HUES48 (cell line): Measurements from ENCODE around the gene KRT85.
"Not testable (repeated sequence)": the region's sequence is repeated elsewhere in the genome, so short reads cannot be mapped to it uniquely, and the experiment has no call there.

Experiments used
- H3K27ac ChIP-seq: one replicate; pipeline ENCODE4 v1.7.0; 2013; ENCODE audit warnings: low read depth, low read length, inconsistent platforms
- H3K27me3 ChIP-seq: 2 replicates; pipeline ENCODE4 v1.6.1; 2013; ENCODE audit warnings: mild to moderate bottlenecking, low read length; ENCODE audit not compliant: control insufficient read depth, insufficient read depth
- H3K36me3 ChIP-seq: 2 replicates; pipeline ENCODE4 v1.6.1; 2013; ENCODE audit warnings: low read length; ENCODE audit not compliant: control insufficient read depth, insufficient read depth
- H3K4me1 ChIP-seq: 2 replicates; pipeline ENCODE4 v1.6.1; 2013; ENCODE audit warnings: mild to moderate bottlenecking, low read length; ENCODE audit not compliant: control insufficient read depth, insufficient read depth
- H3K4me3 ChIP-seq: 2 replicates; pipeline ENCODE4 v1.5.1; 2013; ENCODE audit warnings: mild to moderate bottlenecking, low read depth, low read length
- H3K9ac ChIP-seq: 2 replicates; pipeline ENCODE4 v1.6.1; 2013; ENCODE audit warnings: mild to moderate bottlenecking, low read depth, low read length, moderate library complexity
- H3K9me3 ChIP-seq: 2 replicates; pipeline ENCODE4 v1.6.1; 2013; ENCODE audit warnings: low read length; ENCODE audit not compliant: control insufficient read depth, insufficient read depth

KRT85 gene

GRCh38 chr12:52366738-52367485 lies at the start of gene KRT85:
KRT85 (minus strand) TSS chr12:52367481; CDS start chr12:52367405, 76 bp downstream.
- H3K27me3 ChIP-seq, result no peaks in the 10 kb centered on the region; the same call in 1 of the 2 replicates
- H3K36me3 ChIP-seq, result no peaks in the 10 kb centered on the region
- no peak within 1 kb of the TSS for H3K27ac ChIP-seq

GRCh38 chr12:52416795-52417194 lies 49.5 kb upstream of the KRT85 start:
- H3K27ac ChIP-seq, result no peak overlapping the region
- no peak overlapping the region for H3K4me3 ChIP-seq
- no peaks in the 10 kb centered on the region for H3K27me3 ChIP-seq
- H3K36me3 ChIP-seq, result no peaks in the 10 kb centered on the region
- no peak overlapping the region for H3K9ac ChIP-seq
- no peaks in the 10 kb centered on the region for H3K9me3 ChIP-seq
- H3K4me1 ChIP-seq, result no peaks in the 10 kb centered on the region

More at GRCh38 chr12:52366738-52367485, at the start of gene KRT85:
- Histone ChIP-seq H3K4me1 (no peaks in the 10 kb centered on the region), H3K4me3 (no peak within 1 kb of the TSS), H3K9ac (no peak within 1 kb of the TSS), H3K9me3 (no peaks in the 10 kb centered on the region)

- Histone ChIP-seq H3K9ac (no peak overlapping the region), H3K27ac (no peak overlapping the region), H3K36me3 (no peaks in the 10 kb centered on the region), H3K4me1 (no peaks in the 10 kb centered on the region), H3K9me3 (no peaks in the 10 kb centered on the region), H3K27me3 (no peaks in the 10 kb centered on the region), H3K4me3 (no peak overlapping the region)
Observed at GRCh38 chr12:52415870-52416750, 48.8 kb upstream of the KRT85 start.

GRCh38 chr12:52414936-52415335 lies 47.7 kb upstream of the KRT85 start:
- Histone ChIP-seq H3K27ac (no peak overlapping the region), H3K9ac (no peak overlapping the region), H3K9me3 (no peaks in the 10 kb centered on the region), H3K4me3 (no peak overlapping the region), H3K4me1 (no peaks in the 10 kb centered on the region), H3K27me3 (no peaks in the 10 kb centered on the region), H3K36me3 (no peaks in the 10 kb centered on the region)

- Histone ChIP-seq H3K9me3 (no peaks in the 10 kb centered on the region), H3K4me1 (no peaks in the 10 kb centered on the region), H3K9ac (no peak overlapping the region), H3K27me3 (no peaks in the 10 kb centered on the region), H3K27ac (no peak overlapping the region), H3K4me3 (no peak overlapping the region), H3K36me3 (no peaks in the 10 kb centered on the region)
Observed at GRCh38 chr12:52413782-52414345, 46.6 kb upstream of the KRT85 start.

GRCh38 chr12:52413202-52413601 lies 45.9 kb upstream of the KRT85 start:
- H3K27me3 ChIP-seq, result no peaks in the 10 kb centered on the region
- H3K4me1 ChIP-seq, result no peaks in the 10 kb centered on the region
- no peaks in the 10 kb centered on the region for H3K36me3 ChIP-seq
- no peak overlapping the region for H3K9ac ChIP-seq
- no peak overlapping the region for H3K27ac ChIP-seq
- 0 out of 2 replicates have a peak, but pooled peaks cover 3% of the 10 kb centered on the region for H3K9me3 ChIP-seq
- H3K4me3 ChIP-seq, result no peak overlapping the region

GRCh38 chr12:52411815-52412214 lies 44.5 kb upstream of the KRT85 start:
- Histone ChIP-seq H3K27ac (no peak overlapping the region), H3K36me3 (no peaks in the 10 kb centered on the region), H3K9ac (no peak overlapping the region), H3K4me1 (no peaks in the 10 kb centered on the region), H3K27me3 (no peaks in the 10 kb centered on the region), H3K9me3 (peaks cover 5% of the 10 kb centered on the region; the same call in 1 of the 2 replicates), H3K4me3 (no peak overlapping the region)

GRCh38 chr12:52410589-52411248 lies 43.4 kb upstream of the KRT85 start:
- H3K4me1 ChIP-seq, H3K9ac ChIP-seq, H3K36me3 ChIP-seq: not testable (repeated sequence)

GRCh38 chr12:52407918-52408317 lies 40.6 kb upstream of the KRT85 start:
- H3K27ac ChIP-seq, result no peak overlapping the region
- H3K4me1 ChIP-seq, result no peaks in the 10 kb centered on the region
- no peak overlapping the region for H3K4me3 ChIP-seq
- peaks cover 5% of the 10 kb centered on the region; the same call in 1 of the 2 replicates for H3K9me3 ChIP-seq
- no peaks in the 10 kb centered on the region for H3K27me3 ChIP-seq
- H3K36me3 ChIP-seq, result no peaks in the 10 kb centered on the region
- H3K9ac ChIP-seq, result no peak overlapping the region

More at GRCh38 chr12:52410589-52411248, 43.4 kb upstream of the KRT85 start:
- H3K27ac ChIP-seq, H3K9me3 ChIP-seq, H3K27me3 ChIP-seq, H3K4me3 ChIP-seq: not testable (repeated sequence)

- Histone ChIP-seq H3K36me3 (no peaks in the 10 kb centered on the region), H3K9ac (no peak within 1 kb of the TSS), H3K27me3 (no peaks in the 10 kb centered on the region), H3K9me3 (peaks cover 5% of the 10 kb centered on the region; the same call in 1 of the 2 replicates), H3K27ac (no peak within 1 kb of the TSS), H3K4me1 (no peaks in the 10 kb centered on the region), H3K4me3 (no peak within 1 kb of the TSS)
Observed at GRCh38 chr12:52405922-52406385, 38.7 kb upstream of the KRT85 start, which contains the start of gene KRT82. KRT82 (minus strand) TSS chr12:52406335; CDS start chr12:52406277, 58 bp downstream.
